ENCODE data around the gene ASCC1. TPM values are rescaled to one million over a fixed set of nuclear protein-coding genes. Genes with fewer than 3 reads are reported as not detected.

Gene ASCC1
- total RNA-seq, 1 experiment from 2014 or later, result 51.3 TPM

- CTCF ChIA-PET, result no interaction called here
Observed at GRCh38 chr10:72072046-72072445, 144.0 kb downstream of the ASCC1 start.

GRCh38 chr10:72069751-72070526 is 146.1 kb downstream of the ASCC1 start:
- Mint-ChIP-seq H3K27ac (ENCODE audit: unreplicated experiment) (no peak overlapping the region), H3K4me1 (ENCODE audit: low read depth, unreplicated experiment) (peaks cover 9% of the 10 kb centered on the region), H3K36me3 (ENCODE audit: insufficient read depth, unreplicated experiment) (peaks cover 4% of the 10 kb centered on the region), H3K9me3 (ENCODE audit: low read depth, unreplicated experiment) (no peaks in the 10 kb centered on the region), H3K27me3 (ENCODE audit: unreplicated experiment) (no peaks in the 10 kb centered on the region), H3K4me3 (ENCODE audit: low read depth, unreplicated experiment) (no peak overlapping the region)
- DNase-seq, result peak; percentile 37
- no peak for TF ChIP-seq CTCF (IDR thresholded peaks at IDR 0.05; ENCODE audit: unreplicated experiment)
- intact Hi-C loops (cut with micrococcal nuclease; ENCODE audit: unreplicated experiment), result no loop called here
- CTCF ChIA-PET, result interaction anchor here (0.7 to 1.4 kb wide), 3 partner anchors 11 to 153 kb away, joined by 3 to 5 read pairs (median 4); no protein-coding TSS in a partner anchor
- BruUV-seq (replicated peaks), result no TSS peak

More at GRCh38 chr10:72072046-72072445, 144.0 kb downstream of the ASCC1 start:
- Mint-ChIP-seq H3K9me3 (ENCODE audit: low read depth, unreplicated experiment) (no peaks in the 10 kb centered on the region), H3K36me3 (ENCODE audit: insufficient read depth, unreplicated experiment) (peaks cover 4% of the 10 kb centered on the region), H3K27ac (ENCODE audit: unreplicated experiment) (no peak overlapping the region), H3K27me3 (ENCODE audit: unreplicated experiment) (no peaks in the 10 kb centered on the region), H3K4me1 (ENCODE audit: low read depth, unreplicated experiment) (peaks cover 18% of the 10 kb centered on the region), H3K4me3 (ENCODE audit: low read depth, unreplicated experiment) (no peak overlapping the region)
- intact Hi-C loops (cut with micrococcal nuclease; ENCODE audit: unreplicated experiment), result no loop called here
- BruUV-seq (replicated peaks), result no TSS peak
- TF ChIP-seq CTCF (IDR thresholded peaks at IDR 0.05; ENCODE audit: unreplicated experiment), result no peak
- no peak for DNase-seq

- no peak overlapping the region for H3K27ac Mint-ChIP-seq (ENCODE audit: unreplicated experiment)
- CTCF ChIA-PET, result interaction anchor here (0.7 kb wide), 1 partner anchor 121 kb away, joined by 4 read pairs; no protein-coding TSS in a partner anchor
- intact Hi-C loops (cut with micrococcal nuclease; ENCODE audit: unreplicated experiment), result no loop called here
Observed at GRCh38 chr10:72068901-72069446, 147.1 kb downstream of the ASCC1 start.

More at GRCh38 chr10:72068901-72069446, 147.1 kb downstream of the ASCC1 start:
- no peaks in the 10 kb centered on the region for H3K27me3 Mint-ChIP-seq (ENCODE audit: unreplicated experiment)
- no peak for DNase-seq
- H3K4me3 Mint-ChIP-seq (ENCODE audit: low read depth, unreplicated experiment), result no peak overlapping the region
- peaks cover 10% of the 10 kb centered on the region for H3K4me1 Mint-ChIP-seq (ENCODE audit: low read depth, unreplicated experiment)
- peaks cover 4% of the 10 kb centered on the region for H3K36me3 Mint-ChIP-seq (ENCODE audit: insufficient read depth, unreplicated experiment)
- no TSS peak for BruUV-seq (replicated peaks)
- TF ChIP-seq CTCF (IDR thresholded peaks at IDR 0.05; ENCODE audit: unreplicated experiment), result no peak
- no peaks in the 10 kb centered on the region for H3K9me3 Mint-ChIP-seq (ENCODE audit: low read depth, unreplicated experiment)
